Heart left ventricle (tissue), 16 donors: ENCODE measurements around the gene DCAF17. TPM values are rescaled to one million over a fixed set of nuclear protein-coding genes. Genes with fewer than 3 reads are reported as not detected.

ENCODE experiments used
- ATAC-seq, 4 donors: fragments of 200-7000 bp; cut with Tn5 transposase; one replicate each; pipeline ENCODE4 v1.9.1; 2020 to 2022; ENCODE audit warnings: moderate library complexity in 4 of 4, mild to moderate bottlenecking in 3 of 4, moderate number of reproducible peaks in 1 of 4
- DNase-seq, 5 donors: peaks; one replicate each; pipeline ENCODE4 v3.0.0-alpha.2; 2020
- H3K27ac ChIP-seq, 12 donors: fragments of 200-600 bp; sonication (generic) in 4 of 12; one replicate each; pipeline versions ENCODE4 v1.5.0 to v1.8.0; 2016 to 2022; ENCODE audit warnings: mild to moderate bottlenecking in 2 of 12
- H3K27me3 ChIP-seq, 9 donors: fragments of 200-600 bp; sonication (generic) in 2 of 9; one replicate each; pipeline versions ENCODE4 v1.5.1 to v1.8.0; 2016 to 2022; ENCODE audit warnings: mild to moderate bottlenecking in 3 of 9
- H3K36me3 ChIP-seq, 9 donors: fragments of 200-600 bp; sonication (generic) in 2 of 9; one replicate each; pipeline versions ENCODE4 v1.5.0 to v1.8.0; 2018 to 2022; ENCODE audit warnings: mild to moderate bottlenecking in 2 of 9
- H3K4me1 ChIP-seq, 12 donors: fragments of 200-600 bp; sonication (generic) in 4 of 12; one replicate each; pipeline versions ENCODE4 v1.5.0 to v1.8.0; 2016 to 2022; ENCODE audit warnings: mild to moderate bottlenecking in 3 of 12
- H3K4me3 ChIP-seq, 12 donors: fragments of 200-600 bp; sonication (generic) in 4 of 12; one replicate each; pipeline versions ENCODE4 v1.5.0 to v1.8.0; 2017 to 2022; ENCODE audit warnings: mild to moderate bottlenecking in 9 of 12, moderate library complexity in 4 of 12
- H3K9me3 ChIP-seq, 12 donors: fragments of 200-600 bp; sonication (generic) in 4 of 12; one replicate each; pipeline versions ENCODE4 v1.5.0 to v1.8.0; 2016 to 2022; ENCODE audit warnings: mild to moderate bottlenecking in 1 of 12
- POLR2A ChIP-seq, 2 donors: fragments of 450-650 bp; IDR thresholded peaks; one replicate each; pipeline ENCODE4 v1.6.1; 2017; ENCODE audit warnings: antibody characterized with exemption in 2 of 2, mild to moderate bottlenecking in 2 of 2, moderate library complexity in 2 of 2
- WGBS, 4 donors: extraction: QIAGEN DNeasy Blood & Tissue Kit in 2 of 4; methylation state at CpG; one replicate each; pipeline versions ENCODE4 v1.1.5 to v1.1.7; 2013 to 2018; 5-methylcytosine and 5-hydroxymethylcytosine counted together
- intact Hi-C, 10 donors: fragments of 100-400 bp; cut with DNase I; formaldehyde crosslinking; loops; one replicate each; pipeline versions ENCODE4 v1.11.1 to v1.14.2; 2022
- polyA plus RNA-seq, 2 donors: library from polyadenylated mRNA; stranded (reverse); fragments of 200-250 nt; gene quantifications; one replicate each; pipeline ENCODE4 v1.2.3, GENCODE V29; 2013
- total RNA-seq, 9 donors: library from RNA; depleted of rRNA in 2 of 9; stranded (reverse); fragments of >200 nt in 2 of 9; fragmentation: NEBNext Ultra II Directional in 3 of 9; extraction: Animal tissue kit (Norgen Biotek cat#: 25700) in 3 of 9; gene quantifications; one replicate each; pipeline versions ENCODE4 v1.1.0 to v1.2.4, GENCODE V29; 2016 to 2023
- TF ChIP-seq, protein P1 (sequence below), 12 donors: fragments of 200-600 bp; sonication (generic) in 4 of 12; IDR thresholded peaks; one replicate each; pipeline versions ENCODE4 v1.5.0 to v1.8.0; 2018 to 2022; ENCODE audit warnings: antibody characterized with exemption in 12 of 12, mild to moderate bottlenecking in 5 of 12
- donor health status: ischemic (EF 13 %, LVEDD 7.1; RV severe dilation, severe dysfunction).
- donor health status: healthy with polysubstance abuse.
- donor health status: DM: no; HTN: yes; CAD: no.
- donor health status: DM: no; HTN: no; CAD: no.
- donor health status: ischemic (EF 25% LVEDD 6.9; RV normal size, moderate dysfunction).
- donor health status: ischemic (EF 25% LVEDD 5.7; RV mildly dilated, moderate dysfunction).
- donor health status: healthy.
- donor health status: DM: yes; HTN: yes; CAD: no.
- donor health status: ischemic (EF 35%, LVEDD 5.7; RV mildly dilated, moderate dysfunction).
- donor health status: nonischemic (EF 11% LVEDD 7.7; RV severe dilation, severe dysfunction).
- donor health status: DM: yes; HTN: yes; CAD: no.
- donor health status: PGD.
- donor health status: ischemic (EF 29% LVEDD 5.4; RV normal size, mild dysfunction).
- donor health status: nonischemic (EF 23%, LVEDD 6.1; RV moderate dilation, normal function).

The DCAF17 gene
- total and polyA plus RNA-seq, 11 donors: 2.2 to 16.7 (median 7.6) TPM

DNA sequence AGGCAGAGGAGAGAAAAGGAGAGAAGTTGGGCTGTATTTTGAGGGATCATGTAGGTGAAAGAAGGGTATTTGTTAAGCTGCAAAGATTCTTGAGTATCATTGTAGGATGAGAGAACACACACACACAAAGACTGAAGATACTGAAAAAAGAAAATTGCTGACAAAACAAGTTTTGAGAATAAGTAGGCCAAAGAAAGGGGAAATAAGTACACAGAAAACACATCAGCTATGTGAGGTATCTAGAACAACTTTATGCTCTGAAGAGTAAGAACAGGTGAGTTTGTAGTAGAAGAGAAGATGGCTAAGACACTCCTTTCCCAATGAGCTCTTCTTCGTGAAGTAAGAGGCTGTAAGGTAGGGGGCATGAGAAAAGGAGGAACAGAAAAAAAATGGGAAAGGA is 28.5 kb upstream of the DCAF17 start:
- ATAC-seq: no peak
- intact Hi-C loops: no loop called here
- H3K27ac ChIP-seq: no peak overlapping the region
- H3K9me3 ChIP-seq: peaks cover 0 to 11% (median 3%) of the 10 kb centered on the region in 12 donors
- no peak for TF ChIP-seq POLR2A (IDR thresholded peaks at IDR 0.05)
- TF ChIP-seq, protein P1, sequence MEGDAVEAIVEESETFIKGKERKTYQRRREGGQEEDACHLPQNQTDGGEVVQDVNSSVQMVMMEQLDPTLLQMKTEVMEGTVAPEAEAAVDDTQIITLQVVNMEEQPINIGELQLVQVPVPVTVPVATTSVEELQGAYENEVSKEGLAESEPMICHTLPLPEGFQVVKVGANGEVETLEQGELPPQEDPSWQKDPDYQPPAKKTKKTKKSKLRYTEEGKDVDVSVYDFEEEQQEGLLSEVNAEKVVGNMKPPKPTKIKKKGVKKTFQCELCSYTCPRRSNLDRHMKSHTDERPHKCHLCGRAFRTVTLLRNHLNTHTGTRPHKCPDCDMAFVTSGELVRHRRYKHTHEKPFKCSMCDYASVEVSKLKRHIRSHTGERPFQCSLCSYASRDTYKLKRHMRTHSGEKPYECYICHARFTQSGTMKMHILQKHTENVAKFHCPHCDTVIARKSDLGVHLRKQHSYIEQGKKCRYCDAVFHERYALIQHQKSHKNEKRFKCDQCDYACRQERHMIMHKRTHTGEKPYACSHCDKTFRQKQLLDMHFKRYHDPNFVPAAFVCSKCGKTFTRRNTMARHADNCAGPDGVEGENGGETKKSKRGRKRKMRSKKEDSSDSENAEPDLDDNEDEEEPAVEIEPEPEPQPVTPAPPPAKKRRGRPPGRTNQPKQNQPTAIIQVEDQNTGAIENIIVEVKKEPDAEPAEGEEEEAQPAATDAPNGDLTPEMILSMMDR (IDR thresholded peaks at IDR 0.05): no peak
- no peaks in the 10 kb centered on the region for H3K36me3 ChIP-seq
- WGBS, 4 donors: 91 to 100% (median 95%) methylated on average over 1 of the region's 1 CpG
- peaks cover 0 to 12% (median 2%) of the 10 kb centered on the region in 12 donors for H3K4me1 ChIP-seq
- H3K4me3 ChIP-seq: no peak overlapping the region
- DNase-seq: no peak
- no peaks in the 10 kb centered on the region for H3K27me3 ChIP-seq

DNA sequence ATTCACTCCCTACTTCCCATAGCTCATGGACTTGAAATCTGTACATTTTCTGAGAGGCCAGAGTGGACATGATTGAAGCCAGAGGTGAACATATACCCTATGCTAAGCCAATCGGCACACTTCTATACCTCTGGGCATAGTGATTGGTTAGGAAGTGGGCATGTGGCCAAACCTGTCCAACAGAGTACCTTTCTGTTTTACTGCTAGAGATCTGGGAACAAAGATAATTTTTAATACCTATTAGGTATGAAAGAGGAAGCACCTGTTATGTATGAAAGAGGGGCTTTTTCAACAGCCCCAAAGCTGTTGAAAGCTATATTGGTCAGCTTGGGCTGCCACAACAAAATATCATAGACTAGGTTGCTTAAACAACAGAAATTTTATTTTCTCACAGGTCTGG is 28.0 kb upstream of the DCAF17 start:
- DNase-seq (no peak), ATAC-seq (no peak)
- Histone ChIP-seq H3K36me3 (no peaks in the 10 kb centered on the region), H3K27ac (no peak overlapping the region), H3K4me3 (no peak overlapping the region), H3K27me3 (no peaks in the 10 kb centered on the region), H3K4me1 (peaks cover 0 to 15% (median 2%) of the 10 kb centered on the region in 12 donors), H3K9me3 (peaks cover 0 to 11% (median 3%) of the 10 kb centered on the region in 12 donors)
- intact Hi-C loops: no loop called here
- WGBS, 4 donors: 88 to 100% (median 94%) methylated on average over 1 of the region's 1 CpG
- no peak for TF ChIP-seq POLR2A (IDR thresholded peaks at IDR 0.05)
- TF ChIP-seq, protein P1 (IDR thresholded peaks at IDR 0.05): no peak

DNA sequence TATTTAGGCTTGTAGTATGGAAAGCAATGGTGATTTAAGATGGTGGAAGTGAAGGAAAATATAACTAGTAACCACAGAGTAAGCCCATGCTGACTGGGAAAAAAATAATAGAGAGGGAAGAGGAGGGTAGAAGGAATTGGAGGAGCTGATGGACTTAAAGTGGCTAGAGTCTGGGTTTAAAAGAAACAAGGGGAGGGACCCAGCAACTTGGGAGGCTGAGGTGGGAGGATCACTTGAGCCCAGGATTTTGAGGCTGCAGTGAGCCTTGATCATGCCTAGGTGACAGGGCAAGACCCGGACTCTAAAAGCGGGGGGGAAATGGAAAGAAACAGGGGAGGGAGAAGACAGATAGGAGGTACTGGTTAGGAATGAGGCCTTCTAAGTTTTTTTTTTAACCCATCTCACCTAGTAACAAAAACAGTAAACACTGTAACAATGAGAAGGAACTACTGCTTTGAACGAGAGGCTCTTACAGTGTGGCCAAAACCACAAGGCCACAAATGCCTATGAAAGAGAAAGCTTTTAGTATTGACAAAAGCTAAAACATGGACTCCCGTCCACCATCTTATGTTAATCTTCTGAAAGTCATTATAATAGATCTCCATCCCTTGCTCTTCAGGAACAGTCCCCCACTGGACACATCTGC is 26.9 kb upstream of the DCAF17 start:
- Histone ChIP-seq H3K4me1 (peaks cover 0 to 16% (median 2%) of the 10 kb centered on the region in 12 donors), H3K27ac (no peak overlapping the region), H3K9me3 (peaks cover 0 to 6% (median under 1%) of the 10 kb centered on the region in 12 donors), H3K27me3 (no peaks in the 10 kb centered on the region), H3K4me3 (no peak overlapping the region), H3K36me3 (no peaks in the 10 kb centered on the region)
- no peak for DNase-seq
- intact Hi-C loops: no loop called here
- 90 to 93% (median 91%) methylated on average over 4 of the region's 4 CpGs for WGBS, 4 donors
- TF ChIP-seq POLR2A (IDR thresholded peaks at IDR 0.05): no peak
- TF ChIP-seq, protein P1 (IDR thresholded peaks at IDR 0.05): no peak
- no peak for ATAC-seq

DNA sequence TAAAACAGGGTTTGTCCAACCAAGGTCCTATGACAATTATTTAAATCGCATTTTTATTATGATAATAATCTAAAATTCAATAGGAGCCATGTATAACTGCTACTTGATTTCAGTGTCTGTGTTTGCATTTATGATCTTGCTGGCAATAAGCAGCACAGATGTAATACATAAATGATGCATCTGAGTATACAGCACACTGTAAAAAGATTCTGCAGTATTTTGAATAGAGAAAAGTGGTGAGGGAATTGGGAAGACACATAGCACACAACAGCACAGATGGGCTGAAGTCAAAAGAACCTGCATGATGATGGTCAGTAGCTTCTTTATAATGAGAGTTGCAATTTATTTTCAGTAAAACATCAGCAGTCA is 26.4 kb upstream of the DCAF17 start:
- Histone ChIP-seq H3K27ac (no peak overlapping the region), H3K27me3 (no peaks in the 10 kb centered on the region), H3K36me3 (no peaks in the 10 kb centered on the region), H3K9me3 (peaks cover 0 to 1% (median 0%) of the 10 kb centered on the region in 12 donors), H3K4me3 (no peak overlapping the region), H3K4me1 (peaks cover 0 to 20% (median 2%) of the 10 kb centered on the region in 12 donors)
- intact Hi-C loops: no loop called here
- TF ChIP-seq, protein P1 (IDR thresholded peaks at IDR 0.05): no peak
- TF ChIP-seq POLR2A (IDR thresholded peaks at IDR 0.05): no peak
- 93 to 97% (median 95%) methylated on average over 1 of the region's 1 CpG for WGBS, 4 donors
- ATAC-seq (no peak), DNase-seq (no peak)
